HUES64 (cell line): Measurements from ENCODE around the gene MRPL9.

ENCODE experiments used
- H3K27ac ChIP-seq: 2 replicates; pipeline ENCODE4 v1.7.0; 2013; ENCODE audit warnings: low read depth, low read length, inconsistent platforms
- H3K27me3 ChIP-seq: 2 replicates; pipeline ENCODE4 v1.6.1; 2013; ENCODE audit warnings: mild to moderate bottlenecking, low read length; ENCODE audit not compliant: insufficient read depth
- H3K36me3 ChIP-seq: 2 replicates; pipeline ENCODE4 v1.6.1; 2013; ENCODE audit warnings: mild to moderate bottlenecking, low read length; ENCODE audit not compliant: insufficient read depth
- H3K4me1 ChIP-seq: 2 replicates; pipeline ENCODE4 v1.6.1; 2013; ENCODE audit warnings: mild to moderate bottlenecking, low read length, moderate library complexity; ENCODE audit not compliant: insufficient read depth
- H3K4me3 ChIP-seq: 2 replicates; pipeline ENCODE4 v1.5.1; 2013; ENCODE audit warnings: mild to moderate bottlenecking, low read length, moderate library complexity
- H3K9ac ChIP-seq: 2 replicates; pipeline ENCODE4 v1.6.1; 2013; ENCODE audit warnings: mild to moderate bottlenecking, low read depth, low read length
- H3K9me3 ChIP-seq: 2 replicates; pipeline ENCODE4 v1.6.1; 2013; ENCODE audit warnings: low read depth, low read length; ENCODE audit not compliant: insufficient read depth
- WGBS: fragments of 150-250, 120-280 bp; methylation state at CpG from one replicate; pipeline ENCODE4 v1.1.7; 2013; ENCODE audit warnings: missing lambda C conversion rate; 5-methylcytosine and 5-hydroxymethylcytosine counted together

Gene MRPL9

DNA sequence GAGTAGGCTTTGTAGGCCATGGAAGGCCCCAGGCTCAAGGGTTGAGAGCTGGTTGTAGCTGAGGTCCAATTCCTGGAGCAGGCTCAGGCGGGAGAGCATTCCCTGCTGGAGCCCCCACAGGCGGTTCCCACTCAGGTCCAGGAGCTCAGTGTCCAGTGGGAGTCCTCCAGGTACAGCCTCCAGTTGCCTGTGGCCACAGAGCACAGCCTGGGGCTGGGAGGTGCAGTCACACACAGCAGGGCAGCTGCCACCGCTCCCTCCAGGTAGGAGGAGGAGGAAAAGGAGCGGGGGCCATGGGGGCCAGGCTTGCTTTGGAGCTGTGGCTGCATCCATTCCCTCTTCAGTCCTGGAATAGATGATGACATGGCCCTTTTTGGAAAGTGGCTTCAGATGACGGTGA, 39.1 kb upstream of the MRPL9 start:
- Histone ChIP-seq H3K9ac (no peak overlapping the region), H3K4me1 (no peaks in the 10 kb centered on the region; the same call in 1 of the 2 replicates), H3K4me3 (no peak overlapping the region), H3K9me3 (no peaks in the 10 kb centered on the region), H3K27ac (no peak overlapping the region), H3K36me3 (no peaks in the 10 kb centered on the region), H3K27me3 (no peaks in the 10 kb centered on the region)
- 90% methylated on average over 5 of the region's 5 CpGs for WGBS

GRCh38 chr1:151801846-151802245, 38.5 kb upstream of the MRPL9 start:
- no peaks in the 10 kb centered on the region for H3K36me3 ChIP-seq
- 95% methylated on average over 7 of the region's 7 CpGs for WGBS
- no peaks in the 10 kb centered on the region for H3K9me3 ChIP-seq
- no peak overlapping the region for H3K27ac ChIP-seq
- no peaks in the 10 kb centered on the region; the same call in 1 of the 2 replicates for H3K4me1 ChIP-seq
- H3K27me3 ChIP-seq, result no peaks in the 10 kb centered on the region
- no peak overlapping the region for H3K9ac ChIP-seq
- H3K4me3 ChIP-seq, result no peak overlapping the region

- no peak overlapping the region for H3K9ac ChIP-seq
- WGBS, result 91% methylated on average over 12 of the region's 12 CpGs
- 0 out of 2 replicates have a peak, but pooled peaks cover 2% of the 10 kb centered on the region for H3K27me3 ChIP-seq
- H3K4me1 ChIP-seq, result no peaks in the 10 kb centered on the region; the same call in 1 of the 2 replicates
- no peaks in the 10 kb centered on the region for H3K9me3 ChIP-seq
- no peaks in the 10 kb centered on the region for H3K36me3 ChIP-seq
- no peak overlapping the region for H3K4me3 ChIP-seq
- H3K27ac ChIP-seq, result no peak overlapping the region
These were observed 38.1 kb upstream of the MRPL9 start for GRCh38 chr1:151801310-151801820.

GRCh38 chr1:151800830-151801229, 37.5 kb upstream of the MRPL9 start:
- Histone ChIP-seq H3K9ac (no peak overlapping the region), H3K4me3 (no peak overlapping the region), H3K27me3 (0 out of 2 replicates have a peak, but pooled peaks cover 3% of the 10 kb centered on the region), H3K9me3 (no peaks in the 10 kb centered on the region), H3K36me3 (no peaks in the 10 kb centered on the region), H3K27ac (no peak overlapping the region), H3K4me1 (no peaks in the 10 kb centered on the region; the same call in 1 of the 2 replicates)
- WGBS, result 92% methylated on average over 8 of the region's 8 CpGs

DNA sequence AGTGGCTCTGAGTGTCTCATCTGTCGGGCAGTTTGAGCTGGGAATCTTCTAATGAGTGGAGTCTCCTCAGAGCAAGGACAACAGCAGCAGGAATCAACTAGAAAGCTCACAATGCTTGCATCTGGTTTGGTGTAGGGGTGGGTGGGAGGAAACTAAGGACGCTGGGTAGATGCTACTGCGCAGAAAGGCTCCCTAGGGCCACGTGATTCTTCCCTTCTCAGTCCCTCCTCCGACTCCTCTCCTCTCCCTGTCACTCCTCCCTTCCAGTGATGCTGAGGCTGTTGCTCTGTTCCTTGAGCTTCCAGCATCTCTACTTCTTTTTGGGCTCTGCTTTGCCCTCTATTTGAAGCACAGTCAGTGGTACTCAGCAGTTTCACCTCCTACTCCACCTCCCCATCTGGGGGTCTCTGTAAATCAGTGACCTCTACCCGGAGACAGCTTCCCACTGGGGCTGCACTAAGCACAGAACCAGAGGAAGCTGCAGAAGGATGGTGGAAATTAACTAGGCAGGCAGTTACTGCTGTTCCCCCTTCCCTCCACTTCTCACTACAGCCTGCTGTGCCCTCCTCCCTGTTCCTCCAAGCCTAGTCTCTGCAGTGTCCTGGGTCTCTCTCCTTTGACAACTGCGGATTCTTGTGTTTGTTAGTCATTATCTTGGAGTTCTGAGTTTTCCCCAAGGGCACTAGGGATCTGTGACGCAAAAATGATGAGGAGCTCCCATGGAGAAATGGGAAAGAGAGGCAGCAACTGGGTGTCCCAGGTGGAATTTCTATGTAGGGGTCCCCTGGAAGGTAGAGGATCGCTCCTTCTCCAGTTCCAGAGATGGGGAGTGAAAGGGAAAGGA, 36.1 kb upstream of the MRPL9 start:
- Histone ChIP-seq H3K4me1 (no peaks in the 10 kb centered on the region; the same call in 1 of the 2 replicates), H3K9ac (no peak overlapping the region), H3K27me3 (0 out of 2 replicates have a peak, but pooled peaks cover 3% of the 10 kb centered on the region), H3K27ac (no peak overlapping the region), H3K4me3 (no peak overlapping the region), H3K36me3 (no peaks in the 10 kb centered on the region), H3K9me3 (no peaks in the 10 kb centered on the region)
- 54% methylated on average over 9 of the region's 9 CpGs for WGBS

GRCh38 chr1:151798571-151798970, 35.3 kb upstream of the MRPL9 start:
- no peaks in the 10 kb centered on the region; the same call in 1 of the 2 replicates for H3K4me1 ChIP-seq
- no peak overlapping the region for H3K9ac ChIP-seq
- H3K4me3 ChIP-seq, result no peak overlapping the region
- 92% methylated on average over 5 of the region's 5 CpGs for WGBS
- 0 out of 2 replicates have a peak, but pooled peaks cover 3% of the 10 kb centered on the region for H3K27me3 ChIP-seq
- H3K27ac ChIP-seq, result no peak overlapping the region
- no peaks in the 10 kb centered on the region for H3K9me3 ChIP-seq
- H3K36me3 ChIP-seq, result no peaks in the 10 kb centered on the region

DNA sequence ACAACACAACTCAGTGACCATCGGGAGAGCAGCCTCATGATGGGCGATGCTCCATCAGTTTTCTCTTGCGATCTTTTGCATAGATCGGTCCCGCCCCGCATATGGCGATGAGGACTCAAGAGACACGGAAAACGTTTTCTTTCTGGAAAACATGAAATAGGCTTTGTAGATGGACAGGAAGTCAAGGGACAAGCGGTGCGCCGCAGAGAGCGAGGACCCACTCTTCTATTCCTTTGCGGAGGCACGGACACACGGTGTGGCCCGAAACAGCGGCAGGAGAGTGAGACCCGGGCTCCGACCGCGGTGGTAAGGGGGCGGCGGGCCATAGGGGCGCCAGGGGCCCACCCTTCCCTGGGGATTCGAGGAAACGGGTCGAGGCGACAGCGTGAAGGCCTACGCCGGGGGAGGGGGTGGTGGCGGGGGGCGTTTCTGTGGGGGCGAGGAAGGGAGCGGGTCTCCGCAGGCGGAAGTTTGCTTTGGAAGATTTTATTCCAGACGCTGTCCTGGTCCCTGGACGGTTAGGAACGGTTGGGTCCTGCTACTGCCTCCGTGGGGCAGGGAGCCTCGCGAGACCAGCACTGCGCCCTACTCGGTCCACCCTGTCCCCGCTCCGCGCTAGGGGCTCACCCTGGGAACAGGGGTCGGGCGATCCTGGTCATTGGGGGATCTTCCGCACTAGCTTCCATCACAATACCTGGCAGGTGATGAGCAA, 27.8 kb upstream of the MRPL9 start:
- H3K9ac ChIP-seq, result peak overlapping the region; percentile 56
- peaks cover 10% of the 10 kb centered on the region; the same call in 1 of the 2 replicates for H3K27me3 ChIP-seq
- no peaks in the 10 kb centered on the region for H3K9me3 ChIP-seq
- under 1% methylated on average over 52 of the region's 52 CpGs for WGBS
- H3K36me3 ChIP-seq, result no peaks in the 10 kb centered on the region
- peak overlapping the region; percentile 89 for H3K4me3 ChIP-seq
- peaks cover 11% of the 10 kb centered on the region; the same call in 1 of the 2 replicates for H3K4me1 ChIP-seq
- H3K27ac ChIP-seq, result no peak overlapping the region

DNA sequence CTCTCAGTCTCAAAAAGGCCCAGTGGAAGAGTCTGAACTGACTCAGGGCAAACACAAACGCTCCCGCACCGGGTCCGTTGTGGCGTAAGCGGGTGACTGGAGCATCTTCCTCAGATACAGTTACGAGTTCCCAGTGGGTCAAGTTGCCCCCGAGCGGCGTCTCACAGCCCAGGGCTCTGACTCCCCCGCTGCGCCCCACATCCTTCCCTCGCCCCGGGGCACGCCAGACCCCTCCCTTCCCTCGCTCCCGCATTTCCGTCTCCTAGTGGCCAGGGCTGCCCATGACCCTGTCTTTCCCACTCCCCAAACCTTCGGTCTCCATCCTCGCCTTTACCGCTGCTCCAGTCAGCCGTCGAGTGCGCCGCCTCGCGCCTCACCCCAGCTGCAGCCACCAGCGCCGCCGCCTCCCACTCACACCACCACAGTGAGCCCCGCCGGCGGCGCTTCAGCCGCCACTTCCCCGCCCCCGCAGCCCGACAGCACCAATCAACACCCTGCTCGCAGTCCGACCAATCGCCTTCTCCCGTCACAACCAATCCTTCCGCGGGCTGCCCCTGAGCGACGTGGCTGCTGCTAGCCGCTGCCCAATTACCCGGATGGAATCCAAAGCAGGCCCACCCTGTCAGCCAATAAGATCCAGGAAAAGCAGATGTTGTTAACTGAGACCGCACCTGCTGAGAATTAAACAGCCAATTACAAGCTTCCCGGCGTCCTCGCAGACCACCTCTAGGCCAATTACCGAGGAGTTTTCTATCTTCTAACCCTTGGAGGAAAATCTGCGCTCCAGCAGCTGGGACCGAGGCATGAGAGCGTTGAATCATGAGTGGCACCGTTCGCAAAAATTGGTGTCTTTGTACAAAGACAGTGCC, 27.0 kb upstream of the MRPL9 start, which contains the start of gene TDRKH:
TSS of gene TDRKH (minus strand) at position 430 of the 869 bp plus-strand sequence. CDS start 7,478 bp downstream, outside the sequence.
- Histone ChIP-seq H3K9ac (peak within 1 kb of the TSS; percentile 60), H3K4me1 (peaks cover 11% of the 10 kb centered on the region; the same call in 1 of the 2 replicates), H3K4me3 (peak within 1 kb of the TSS; percentile 89), H3K27me3 (peaks cover 13% of the 10 kb centered on the region; the same call in 1 of the 2 replicates), H3K27ac (no peak within 1 kb of the TSS), H3K36me3 (no peaks in the 10 kb centered on the region), H3K9me3 (no peaks in the 10 kb centered on the region)
- under 1% methylated on average over 58 of the region's 58 CpGs for WGBS

GRCh38 chr1:151787689-151788088, 24.4 kb upstream of the MRPL9 start:
- Histone ChIP-seq H3K27ac (no peak overlapping the region), H3K9me3 (no peaks in the 10 kb centered on the region), H3K4me1 (peaks cover 11% of the 10 kb centered on the region; the same call in 1 of the 2 replicates), H3K36me3 (no peaks in the 10 kb centered on the region), H3K4me3 (no peak overlapping the region), H3K9ac (no peak overlapping the region), H3K27me3 (peaks cover 16% of the 10 kb centered on the region; the same call in 1 of the 2 replicates)
- WGBS, result 95% methylated on average over 2 of the region's 3 CpGs

DNA sequence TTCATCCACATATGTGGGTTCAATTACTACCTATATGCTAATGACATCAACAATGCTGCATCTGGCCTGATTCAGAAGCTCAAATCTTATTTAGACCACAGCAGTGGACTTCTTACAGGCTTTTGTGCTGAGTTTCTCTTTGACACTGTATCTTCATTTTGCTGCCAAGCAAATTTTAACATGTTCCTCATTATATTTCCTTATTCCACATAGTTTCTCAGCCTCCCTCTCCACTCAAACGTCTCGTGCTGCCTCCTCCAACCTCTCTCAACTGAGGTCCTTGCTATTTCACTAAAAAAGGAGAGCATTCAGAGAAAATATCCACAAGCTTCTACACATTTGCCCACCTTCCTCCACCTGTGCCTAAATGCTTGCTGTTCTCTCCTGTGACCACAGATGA, 20.5 kb upstream of the MRPL9 start:
- 80% methylated on average over 2 of the region's 2 CpGs for WGBS
- H3K36me3 ChIP-seq, result peaks cover 18% of the 10 kb centered on the region
- H3K4me1 ChIP-seq, result no peaks in the 10 kb centered on the region
- no peak overlapping the region for H3K4me3 ChIP-seq
- H3K27ac ChIP-seq, result no peak overlapping the region
- H3K27me3 ChIP-seq, result 0 out of 2 replicates have a peak, but pooled peaks cover 6% of the 10 kb centered on the region
- no peak overlapping the region for H3K9ac ChIP-seq
- H3K9me3 ChIP-seq, result no peaks in the 10 kb centered on the region
